CD4-positive, alpha-beta T cell (primary cell): ENCODE results near the gene TTLL10. TPM values are rescaled to one million over a fixed set of nuclear protein-coding genes. Genes with fewer than 3 reads are reported as not detected.

Experiments used
- ATAC-seq: fragments of 200-7000 bp; cut with Tn5 transposase; one replicate; pipeline ENCODE4 v1.10.0; 2022; ENCODE audit warnings: mild to moderate bottlenecking; ENCODE audit not compliant: poor library complexity
- CTCF ChIA-PET: fragments of 350-600 bp; sonication (Branson Sonifier 250); formaldehyde crosslinking; loops from one replicate; lab custom pipeline; 2021; ENCODE audit warnings: antibody characterized with exemption, inconsistent platforms; lab: Charles Lee
- POLR2A ChIA-PET: fragments of 350-600 bp; sonication (Branson Sonifier 250); formaldehyde crosslinking; loops from one replicate; lab custom pipeline; 2021; ENCODE audit warnings: antibody characterized with exemption, inconsistent platforms; lab: Charles Lee
- DNase-seq, 14 experiments: peaks; one replicate each; pipeline ENCODE4 v3.0.0-alpha.2; 2013 to 2020; ENCODE audit warnings: mixed read lengths in 2 of 14
- H3K27ac ChIP-seq, 2 donors: one replicate each; pipeline versions ENCODE4 v1.5.1 to v1.7.0; 2013; ENCODE audit warnings: low read length in 2 of 2, low read depth in 1 of 2, mild to moderate bottlenecking in 1 of 2
- H3K27me3 ChIP-seq, 2 experiments: 1 replicate in 1 of 2; 2 replicates in 1 of 2; pipeline versions ENCODE4 v1.6.1 to v1.7.0; 2013; ENCODE audit warnings: low read length in 2 of 2, control low read depth in 1 of 2, mild to moderate bottlenecking in 1 of 2, moderate library complexity in 1 of 2; ENCODE audit not compliant: insufficient read depth in 2 of 2, control insufficient read depth in 1 of 2
- H3K36me3 ChIP-seq: one replicate; pipeline ENCODE4 v1.6.1; 2013; ENCODE audit warnings: low read length, control low read depth; ENCODE audit not compliant: insufficient read depth
- H3K4me1 ChIP-seq: one replicate; pipeline ENCODE4 v1.6.1; 2013; ENCODE audit warnings: low read length, control low read depth; ENCODE audit not compliant: insufficient read depth
- H3K4me3 ChIP-seq: one replicate; pipeline ENCODE4 v1.5.1; 2013; ENCODE audit warnings: mild to moderate bottlenecking, low read length, moderate library complexity
- H3K9me3 ChIP-seq, 2 experiments: 1 replicate in 1 of 2; 2 replicates in 1 of 2; pipeline versions ENCODE4 v1.6.1 to v1.7.0; 2013; ENCODE audit warnings: low read length in 2 of 2, mild to moderate bottlenecking in 2 of 2, control low read depth in 1 of 2, moderate library complexity in 1 of 2; ENCODE audit not compliant: control insufficient read depth in 1 of 2, insufficient read depth in 1 of 2
- H3K27ac Mint-ChIP-seq: one replicate; pipeline ENCODE4 v1.8.0; 2020; ENCODE audit warnings: mixed read lengths
- H3K27me3 Mint-ChIP-seq: one replicate; pipeline ENCODE4 v1.8.0; 2021; ENCODE audit warnings: mixed read lengths
- H3K36me3 Mint-ChIP-seq: one replicate; pipeline ENCODE4 v1.8.0; 2021; ENCODE audit warnings: low read depth, mixed read lengths
- H3K4me1 Mint-ChIP-seq: one replicate; pipeline ENCODE4 v1.8.0; 2021; ENCODE audit warnings: low read depth, mixed read lengths
- H3K4me3 Mint-ChIP-seq: one replicate; pipeline ENCODE4 v1.8.0; 2020; ENCODE audit warnings: mild to moderate bottlenecking, mixed read lengths
- H3K9me3 Mint-ChIP-seq: one replicate; pipeline ENCODE4 v1.8.0; 2020; ENCODE audit warnings: mixed read lengths
- intact Hi-C, 2 experiments: fragments of 100-400 bp; cut with DNase I in 1 of 2; cut with micrococcal nuclease in 1 of 2; formaldehyde crosslinking; loops; one replicate each; pipeline versions ENCODE4 v1.15.1 to v1.9.0; 2023 to 2025; cut with DNase I, micrococcal nuclease
- total RNA-seq, 174 experiments: library from RNA in 2 of 174; stranded (reverse) in 2 of 174; gene quantifications; one replicate each; pipeline ENCODE4 v1.2.3 and lab custom pipeline; 2021 to 2026
- TF ChIP-seq, protein P1 (sequence below): fragments of 200-600 bp; IDR thresholded peaks from one replicate; pipeline ENCODE4 v1.8.0; 2022; ENCODE audit warnings: antibody characterized with exemption, mild to moderate bottlenecking

Gene TTLL10
- total RNA-seq, 2 experiments from 2014 or later = 0.11 to 0.59 TPM

- DNase-seq = peak in 5 of 14 experiments; percentile 16 to 58 (median 30)
- intact Hi-C loops = no loop called here
- H3K4me3 Mint-ChIP-seq = no peak overlapping the region
- H3K4me1 ChIP-seq = peaks cover 35% of the 10 kb centered on the region
- no peaks in the 10 kb centered on the region for H3K27me3 Mint-ChIP-seq
- TF ChIP-seq, protein P1, sequence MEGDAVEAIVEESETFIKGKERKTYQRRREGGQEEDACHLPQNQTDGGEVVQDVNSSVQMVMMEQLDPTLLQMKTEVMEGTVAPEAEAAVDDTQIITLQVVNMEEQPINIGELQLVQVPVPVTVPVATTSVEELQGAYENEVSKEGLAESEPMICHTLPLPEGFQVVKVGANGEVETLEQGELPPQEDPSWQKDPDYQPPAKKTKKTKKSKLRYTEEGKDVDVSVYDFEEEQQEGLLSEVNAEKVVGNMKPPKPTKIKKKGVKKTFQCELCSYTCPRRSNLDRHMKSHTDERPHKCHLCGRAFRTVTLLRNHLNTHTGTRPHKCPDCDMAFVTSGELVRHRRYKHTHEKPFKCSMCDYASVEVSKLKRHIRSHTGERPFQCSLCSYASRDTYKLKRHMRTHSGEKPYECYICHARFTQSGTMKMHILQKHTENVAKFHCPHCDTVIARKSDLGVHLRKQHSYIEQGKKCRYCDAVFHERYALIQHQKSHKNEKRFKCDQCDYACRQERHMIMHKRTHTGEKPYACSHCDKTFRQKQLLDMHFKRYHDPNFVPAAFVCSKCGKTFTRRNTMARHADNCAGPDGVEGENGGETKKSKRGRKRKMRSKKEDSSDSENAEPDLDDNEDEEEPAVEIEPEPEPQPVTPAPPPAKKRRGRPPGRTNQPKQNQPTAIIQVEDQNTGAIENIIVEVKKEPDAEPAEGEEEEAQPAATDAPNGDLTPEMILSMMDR = no peak
- no peaks in the 10 kb centered on the region for H3K36me3 Mint-ChIP-seq
- H3K36me3 ChIP-seq = no peaks in the 10 kb centered on the region
- H3K4me3 ChIP-seq = peak overlapping the region; percentile 2
- ATAC-seq = peak; percentile 26
- H3K27ac ChIP-seq = no peak overlapping the region
- H3K9me3 Mint-ChIP-seq = no peaks in the 10 kb centered on the region
- POLR2A ChIA-PET = no interaction called here
- H3K27me3 ChIP-seq = no peaks in the 10 kb centered on the region
- H3K9me3 ChIP-seq = peaks cover 0 to 5% of the 10 kb centered on the region in 2 experiments
- no peak overlapping the region for H3K27ac Mint-ChIP-seq
- CTCF ChIA-PET = no interaction called here
- H3K4me1 Mint-ChIP-seq = peaks cover 13% of the 10 kb centered on the region
Measured at GRCh38 chr1:1136547-1137230, 37.0 kb upstream of the TTLL10 start.

DNA sequence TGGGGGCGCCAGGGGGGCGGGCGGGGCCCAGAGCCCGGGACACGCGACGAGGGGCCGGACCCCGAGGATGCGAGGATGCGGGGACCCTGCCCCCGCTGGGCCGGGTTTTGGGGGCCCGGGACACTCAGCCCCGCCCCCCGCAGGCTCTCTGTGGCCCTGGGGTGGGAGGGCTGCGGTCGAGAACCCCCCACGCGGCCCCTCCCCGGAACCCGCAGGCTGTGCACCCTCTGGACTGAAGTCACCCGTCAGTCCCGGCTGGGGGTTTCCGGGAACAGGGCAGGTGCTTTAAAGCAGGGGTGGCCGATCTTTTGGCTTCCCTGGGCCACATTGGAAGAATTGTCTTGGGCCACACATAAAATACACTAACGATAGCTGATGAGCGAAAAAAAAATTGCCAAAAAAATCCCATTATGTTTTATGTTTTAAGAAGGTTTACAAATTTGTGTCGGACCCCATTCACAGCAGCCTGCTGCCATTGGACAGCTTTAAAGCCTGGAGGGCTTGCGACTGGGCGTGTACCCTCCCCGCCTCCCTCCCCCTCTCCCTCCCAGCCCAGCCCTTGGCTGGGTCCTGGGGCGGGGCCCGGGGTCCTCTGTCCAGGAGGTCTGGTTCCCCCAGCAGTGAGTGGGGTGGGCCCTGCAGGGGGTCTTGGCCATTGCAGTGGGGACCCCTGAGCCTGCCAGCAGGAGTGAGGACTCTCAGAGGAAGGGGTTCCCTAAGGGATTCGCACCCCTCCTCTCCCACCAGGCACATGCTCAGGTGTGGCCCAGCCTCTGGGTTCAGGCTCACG lies 36.2 kb upstream of the TTLL10 start:
- H3K27me3 ChIP-seq = no peaks in the 10 kb centered on the region
- peaks cover 37% of the 10 kb centered on the region for H3K4me1 ChIP-seq
- ATAC-seq (peak; percentile 83), DNase-seq (peak; percentile 50 to 90 (median 62))
- H3K36me3 ChIP-seq = no peaks in the 10 kb centered on the region
- H3K9me3 ChIP-seq = peaks cover 0 to 5% of the 10 kb centered on the region in 2 experiments
- peak overlapping the region; percentile 71 for H3K27ac Mint-ChIP-seq
- H3K27ac ChIP-seq = peak overlapping the region in 1 of 2 donors; percentile 15
- ChIA-PET POLR2A (interaction anchor here (0.6 kb wide), 1 partner anchor 63 kb away, joined by 3 read pairs; no protein-coding TSS in a partner anchor), CTCF (no interaction called here)
- TF ChIP-seq, protein P1 = no peak
- H3K4me3 Mint-ChIP-seq = peak overlapping the region; percentile 83
- no peaks in the 10 kb centered on the region for H3K36me3 Mint-ChIP-seq
- H3K27me3 Mint-ChIP-seq = no peaks in the 10 kb centered on the region
- no peaks in the 10 kb centered on the region for H3K9me3 Mint-ChIP-seq
- H3K4me3 ChIP-seq = peak overlapping the region; percentile 30
- intact Hi-C loops = no loop called here
- H3K4me1 Mint-ChIP-seq = peaks cover 13% of the 10 kb centered on the region

GRCh38 chr1:1140673-1141072 lies 33.0 kb upstream of the TTLL10 start:
- Mint-ChIP-seq H3K9me3 (no peaks in the 10 kb centered on the region), H3K27me3 (no peaks in the 10 kb centered on the region), H3K36me3 (no peaks in the 10 kb centered on the region), H3K4me3 (no peak overlapping the region), H3K27ac (no peak overlapping the region), H3K4me1 (peaks cover 20% of the 10 kb centered on the region)
- Histone ChIP-seq H3K4me3 (no peak overlapping the region), H3K4me1 (peaks cover 61% of the 10 kb centered on the region), H3K9me3 (no peaks in the 10 kb centered on the region), H3K27ac (no peak overlapping the region), H3K36me3 (no peaks in the 10 kb centered on the region), H3K27me3 (no peaks in the 10 kb centered on the region)
- no peak for DNase-seq
- TF ChIP-seq, protein P1 = no peak
- ATAC-seq = no peak
- intact Hi-C loops = no loop called here
- POLR2A ChIA-PET = no interaction called here
- CTCF ChIA-PET = no interaction called here
